DND-41 (cell line): ENCODE results near the gene ABCG1.

Source experiments
- ATAC-seq: fragments of 200-7000 bp; cut with Tn5 transposase; 3 replicates; pipeline ENCODE4 v1.9.1; 2021; ENCODE audit warnings: low read depth; ENCODE audit not compliant: insufficient read depth
- DNase-seq: peaks from one replicate; pipeline ENCODE4 v3.0.0-alpha.2; 2020
- H2AFZ ChIP-seq: 2 replicates; pipeline ENCODE4 v1.6.0; 2012; ENCODE audit warnings: low read depth, low read length
- H3K27ac ChIP-seq: 2 replicates; pipeline ENCODE4 v1.5.1; 2012; ENCODE audit warnings: low read length, inconsistent platforms
- H3K27me3 ChIP-seq: fragments of 200-600 bp; sonication (generic); 2 replicates; pipeline ENCODE4 v1.6.0; 2012; ENCODE audit warnings: low read length, mild to moderate bottlenecking, inconsistent platforms; ENCODE audit not compliant: insufficient read depth, poor library complexity
- H3K36me3 ChIP-seq: 2 replicates; pipeline ENCODE4 v1.5.1; 2012; ENCODE audit warnings: low read length, inconsistent platforms; ENCODE audit not compliant: insufficient read depth
- H3K4me1 ChIP-seq: 2 replicates; pipeline ENCODE4 v1.5.1; 2012; ENCODE audit warnings: mild to moderate bottlenecking, low read length; ENCODE audit not compliant: insufficient read depth
- H3K4me2 ChIP-seq: 2 replicates; pipeline ENCODE4 v1.6.0; 2012; ENCODE audit warnings: mild to moderate bottlenecking, moderate library complexity, low read length, inconsistent platforms; ENCODE audit not compliant: insufficient read depth
- H3K4me3 ChIP-seq, 2 experiments: fragments of 200-600 bp in 1 of 2; shearing (Covaris generic) in 1 of 2; 2 replicates each; pipeline ENCODE4 v1.5.1; 2012 to 2016; ENCODE audit warnings: inconsistent platforms in 2 of 2, low read length in 2 of 2, mild to moderate bottlenecking in 2 of 2, low read depth in 1 of 2, moderate library complexity in 1 of 2
- H3K79me2 ChIP-seq: 2 replicates; pipeline ENCODE4 v1.6.0; 2012; ENCODE audit warnings: low read length, inconsistent platforms; ENCODE audit not compliant: insufficient read depth
- H3K9ac ChIP-seq: 2 replicates; pipeline ENCODE4 v1.6.0; 2012; ENCODE audit warnings: low read depth, mild to moderate bottlenecking, inconsistent platforms, low read length, moderate library complexity
- H3K9me3 ChIP-seq: 2 replicates; pipeline ENCODE4 v1.5.1; 2012; ENCODE audit warnings: low read length, moderate library complexity, mild to moderate bottlenecking, inconsistent platforms; ENCODE audit not compliant: insufficient read depth, severe bottlenecking
- H4K20me1 ChIP-seq: 2 replicates; pipeline ENCODE4 v1.6.0; 2012; ENCODE audit warnings: low read length; ENCODE audit not compliant: insufficient read depth
- CTCF ChIP-seq: IDR thresholded peaks from 2 replicates; pipeline ENCODE4 v1.5.1; 2012; ENCODE audit warnings: borderline replicate concordance, low read length, moderate library complexity, mild to moderate bottlenecking; ENCODE audit not compliant: poor library complexity, severe bottlenecking; ENCODE audit errors: extremely low read depth
- EZH2 ChIP-seq: IDR thresholded peaks from 3 replicates; pipeline ENCODE4 v1.6.1; 2012; ENCODE audit warnings: borderline replicate concordance, low read depth, mild to moderate bottlenecking, moderate library complexity, low read length, inconsistent platforms; ENCODE audit not compliant: severe bottlenecking

ABCG1 gene

GRCh38 chr21:42279888-42280287 lies 60.9 kb downstream of the ABCG1 start:
- H3K36me3 ChIP-seq, result peaks cover 82% of the 10 kb centered on the region
- H3K27me3 ChIP-seq, result no peaks in the 10 kb centered on the region

GRCh38 chr21:42280356-42281180 lies 61.6 kb downstream of the ABCG1 start:
- Histone ChIP-seq H3K27me3 (no peaks in the 10 kb centered on the region), H3K27ac (no peak overlapping the region)
- ATAC-seq, result no peak

More at GRCh38 chr21:42279888-42280287, 60.9 kb downstream of the ABCG1 start:
- Histone ChIP-seq H4K20me1 (no peaks in the 10 kb centered on the region), H3K4me2 (no peak overlapping the region), H3K27ac (0 out of 2 replicates have a peak overlapping the region, but pooled peaks have one; percentile 23), H3K4me1 (no peaks in the 10 kb centered on the region), H3K9ac (no peak overlapping the region), H3K79me2 (no peaks in the 10 kb centered on the region), H3K4me3 (no peak overlapping the region), H2AFZ (no peak overlapping the region), H3K9me3 (no peaks in the 10 kb centered on the region)
- TF ChIP-seq CTCF, result no peak
- no peak for TF ChIP-seq EZH2
- DNase-seq (no peak), ATAC-seq (no peak)

GRCh38 chr21:42281181-42281680 lies 62.3 kb downstream of the ABCG1 start:
- no peak overlapping the region for H3K4me2 ChIP-seq
- TF ChIP-seq CTCF (no peak), EZH2 (no peak)
- DNase-seq (no peak), ATAC-seq (no peak)
- H3K36me3 ChIP-seq, result peaks cover 79% of the 10 kb centered on the region
- H3K27ac ChIP-seq, result no peak overlapping the region
- H2AFZ ChIP-seq, result no peak overlapping the region
- H3K79me2 ChIP-seq, result no peaks in the 10 kb centered on the region
- no peaks in the 10 kb centered on the region for H4K20me1 ChIP-seq
- no peak overlapping the region for H3K9ac ChIP-seq
- no peaks in the 10 kb centered on the region for H3K4me1 ChIP-seq
- H3K9me3 ChIP-seq, result no peaks in the 10 kb centered on the region
- no peak overlapping the region for H3K4me3 ChIP-seq
- no peaks in the 10 kb centered on the region for H3K27me3 ChIP-seq

More at GRCh38 chr21:42280356-42281180, 61.6 kb downstream of the ABCG1 start:
- Histone ChIP-seq H3K4me3 (no peak overlapping the region), H3K4me1 (no peaks in the 10 kb centered on the region), H3K36me3 (peaks cover 78% of the 10 kb centered on the region), H3K79me2 (no peaks in the 10 kb centered on the region), H4K20me1 (no peaks in the 10 kb centered on the region), H3K9me3 (no peaks in the 10 kb centered on the region), H2AFZ (no peak overlapping the region), H3K9ac (no peak overlapping the region), H3K4me2 (no peak overlapping the region)
- no peak for DNase-seq
- no peak for TF ChIP-seq EZH2

GRCh38 chr21:42282021-42282420 lies 63.1 kb downstream of the ABCG1 start:
- Histone ChIP-seq H3K4me3 (no peak overlapping the region), H3K9ac (no peak overlapping the region), H3K4me2 (no peak overlapping the region), H3K27me3 (no peaks in the 10 kb centered on the region), H2AFZ (no peak overlapping the region), H3K27ac (no peak overlapping the region), H3K4me1 (no peaks in the 10 kb centered on the region), H3K36me3 (peaks cover 74% of the 10 kb centered on the region), H3K79me2 (no peaks in the 10 kb centered on the region), H3K9me3 (no peaks in the 10 kb centered on the region), H4K20me1 (no peaks in the 10 kb centered on the region)
- ATAC-seq (no peak), DNase-seq (no peak)
- no peak for TF ChIP-seq CTCF
- no peak for TF ChIP-seq EZH2
